ENCODE results near the gene PLA2G4E. TPM values are rescaled to one million over a fixed set of nuclear protein-coding genes. Genes with fewer than 3 reads are reported as not detected.
A peak's percentile ranks its signal among the peaks of the same experiment; 100 is the strongest.

Gene PLA2G4E
- total RNA-seq, 1 experiment from 2014 or later, result not detected

GRCh38 chr15:41980654-41981323 lies 40.1 kb downstream of the PLA2G4E start:
- no peaks in the 10 kb centered on the region for H3K9me2 ChIP-seq (replicated peaks; ENCODE audit: low read length)
- DNase-seq (no peak), ATAC-seq (no peak)
- BruUV-seq (replicated peaks), result no TSS peak
- intact Hi-C loops (cut with micrococcal nuclease), result no loop called here
- H3K79me2 ChIP-seq (ENCODE audit: low read length), result no peaks in the 10 kb centered on the region
- H3K9me3 ChIP-seq (ENCODE audit: low read length), result no peaks in the 10 kb centered on the region
- TF ChIP-seq EZH2phosphoT487 (IDR thresholded peaks at IDR 0.05; ENCODE audit: borderline replicate concordance, low read length), result no peak
- no peak for TF ChIP-seq CTCF (conservative IDR thresholded peaks at IDR 0.05; ENCODE audit: low read depth, low read length)
- no peak for TF ChIP-seq EZH2 (IDR thresholded peaks at IDR 0.05; ENCODE audit: low read length, unreplicated experiment)
- no peak overlapping the region for H3K9ac ChIP-seq (ENCODE audit: low read length)
- ChIA-PET POLR2A (ENCODE audit: unreplicated experiment) (interaction anchor here (1.2 kb wide), 1 partner anchor 8 kb away, joined by 3 read pairs; the partner anchor contains the start of gene EHD4), CTCF (no interaction called here)
- H3K4me3 ChIP-seq (ENCODE audit: low read length), result no peak overlapping the region
- no peaks in the 10 kb centered on the region for H4K20me1 ChIP-seq (ENCODE audit: low read length)
- H3K36me3 ChIP-seq (ENCODE audit: low read depth, low read length), result no peaks in the 10 kb centered on the region
- H2AFZ ChIP-seq (ENCODE audit: low read length), result peak overlapping the region; percentile 36
- H3K4me2 ChIP-seq (ENCODE audit: low read length), result no peak overlapping the region
- no peak overlapping the region for H3K27ac ChIP-seq (ENCODE audit: low read length)
- H3K4me1 ChIP-seq (ENCODE audit: insufficient read depth, low read length), result peaks cover 16% of the 10 kb centered on the region; the same call in 1 of the 2 replicates
- no peaks in the 10 kb centered on the region for H3F3A ChIP-seq (ENCODE audit: low read length, unreplicated experiment)
- no peaks in the 10 kb centered on the region for H3K27me3 ChIP-seq (ENCODE audit: low read length)

GRCh38 chr15:41979493-41980266 lies 41.2 kb downstream of the PLA2G4E start:
- no peak overlapping the region for H3K4me2 ChIP-seq (ENCODE audit: low read length)
- TF ChIP-seq CTCF (conservative IDR thresholded peaks at IDR 0.05; ENCODE audit: low read depth, low read length) (no peak), EZH2 (IDR thresholded peaks at IDR 0.05; ENCODE audit: low read length, unreplicated experiment) (no peak), EZH2phosphoT487 (IDR thresholded peaks at IDR 0.05; ENCODE audit: borderline replicate concordance, low read length) (no peak)
- CTCF ChIA-PET, result no interaction called here
- no peak overlapping the region for H3K4me3 ChIP-seq (ENCODE audit: low read length)
- intact Hi-C loops (cut with micrococcal nuclease), result loop anchor here (10.0 kb wide), 1 partner anchor 155 kb away; the partner anchor contains the start of gene JMJD7
- DNase-seq, result peak; percentile 29
- H4K20me1 ChIP-seq (ENCODE audit: low read length), result no peaks in the 10 kb centered on the region
- no peak overlapping the region for H3K9ac ChIP-seq (ENCODE audit: low read length)
- H3K36me3 ChIP-seq (ENCODE audit: low read depth, low read length), result no peaks in the 10 kb centered on the region
- no peak overlapping the region for H2AFZ ChIP-seq (ENCODE audit: low read length)
- no peaks in the 10 kb centered on the region for H3K9me3 ChIP-seq (ENCODE audit: low read length)
- no peaks in the 10 kb centered on the region for H3K79me2 ChIP-seq (ENCODE audit: low read length)
- peaks cover 16% of the 10 kb centered on the region; the same call in 1 of the 2 replicates for H3K4me1 ChIP-seq (ENCODE audit: insufficient read depth, low read length)
- no peaks in the 10 kb centered on the region for H3K27me3 ChIP-seq (ENCODE audit: low read length)
- POLR2A ChIA-PET (ENCODE audit: unreplicated experiment), result no interaction called here
- no peaks in the 10 kb centered on the region for H3K9me2 ChIP-seq (replicated peaks; ENCODE audit: low read length)
- no TSS peak for BruUV-seq (replicated peaks)
- no peak for ATAC-seq
- no peaks in the 10 kb centered on the region for H3F3A ChIP-seq (ENCODE audit: low read length, unreplicated experiment)
- H3K27ac ChIP-seq (ENCODE audit: low read length), result no peak overlapping the region
